OCI-LY1 (cell line): ENCODE data around the gene IRX6.

ENCODE experiments used
- H2AFZ ChIP-seq: fragments of 200-600 bp; sonication (generic), shearing (Covaris generic); 2 replicates; pipeline ENCODE4 v1.6.0; 2014; ENCODE audit warnings: antibody characterized with exemption, mild to moderate bottlenecking, low read length
- H3F3A ChIP-seq: fragments of 200-600 bp; sonication (generic), shearing (Covaris generic); 2 replicates; pipeline ENCODE4 v1.6.0; 2014; ENCODE audit warnings: mild to moderate bottlenecking, antibody characterized with exemption, low read length, moderate library complexity; ENCODE audit not compliant: insufficient read depth
- H3K27ac ChIP-seq: fragments of 200-600 bp; sonication (generic); 2 replicates; pipeline ENCODE4 v1.5.1; 2014; ENCODE audit warnings: low read length, mixed run types, mild to moderate bottlenecking, low read depth; ENCODE audit not compliant: poor library complexity, severe bottlenecking
- H3K27me3 ChIP-seq: fragments of 200-600 bp; sonication (generic); 2 replicates; pipeline ENCODE4 v1.6.0; 2014; ENCODE audit warnings: antibody characterized with exemption, mild to moderate bottlenecking, low read length, moderate library complexity; ENCODE audit not compliant: insufficient read depth
- H3K36me3 ChIP-seq: fragments of 200-600 bp; sonication (generic); 2 replicates; pipeline ENCODE4 v1.6.1; 2014; ENCODE audit warnings: mild to moderate bottlenecking, antibody characterized with exemption, low read length, moderate library complexity, mixed read lengths; ENCODE audit not compliant: insufficient read depth
- H3K4me1 ChIP-seq: fragments of 200-600 bp; sonication (generic); 2 replicates; pipeline ENCODE4 v1.5.1; 2014; ENCODE audit warnings: mild to moderate bottlenecking, low read length, moderate library complexity; ENCODE audit not compliant: insufficient read depth, severe bottlenecking
- H3K4me2 ChIP-seq: fragments of 200-600 bp; sonication (generic), shearing (Covaris generic); 2 replicates; pipeline ENCODE4 v1.6.1; 2014; ENCODE audit warnings: low read length
- H3K4me3 ChIP-seq: fragments of 200-600 bp; sonication (generic); 2 replicates; pipeline ENCODE4 v1.5.1; 2014; ENCODE audit warnings: low read length, low read depth, mild to moderate bottlenecking, mixed read lengths; ENCODE audit not compliant: poor library complexity, severe bottlenecking
- H3K79me2 ChIP-seq: fragments of 200-600 bp; shearing (Covaris generic); 2 replicates; pipeline ENCODE4 v1.6.1; 2016; ENCODE audit warnings: mixed run types, low read length, mixed read lengths; ENCODE audit not compliant: insufficient read depth
- H3K9ac ChIP-seq: fragments of 200-600 bp; sonication (generic), shearing (Covaris generic); 2 replicates; pipeline ENCODE4 v1.6.1; 2014; ENCODE audit warnings: mild to moderate bottlenecking, low read length, mixed read lengths
- H3K9me2 ChIP-seq: fragments of 200-600 bp; sonication (generic), shearing (Covaris generic); 2 replicates; pipeline ENCODE4 v1.6.1; 2014; ENCODE audit warnings: low read depth, mild to moderate bottlenecking, low read length, mixed read lengths
- H3K9me3 ChIP-seq: fragments of 200-600 bp; shearing (Covaris generic); 2 replicates; pipeline ENCODE4 v1.6.1; 2014; ENCODE audit warnings: low read length, mixed read lengths
- H4K20me1 ChIP-seq: fragments of 200-600 bp; sonication (generic), shearing (Covaris generic); 2 replicates; pipeline ENCODE4 v1.6.0; 2016; ENCODE audit warnings: mild to moderate bottlenecking, low read length; ENCODE audit not compliant: insufficient read depth
- EZH2 ChIP-seq: fragments of 200-600 bp; sonication (generic), shearing (Covaris generic); IDR thresholded peaks from 2 replicates; pipeline ENCODE4 v1.8.0; 2017; ENCODE audit warnings: borderline replicate concordance, mixed run types, mild to moderate bottlenecking, antibody characterized with exemption, low read length, moderate library complexity, mixed read lengths
- TF ChIP-seq, protein P1 (sequence below): fragments of 200-600 bp; sonication (generic), shearing (Covaris generic); IDR thresholded peaks from 2 replicates; pipeline ENCODE4 v1.5.1; 2017; ENCODE audit warnings: mild to moderate bottlenecking, antibody characterized with exemption, low read length, moderate library complexity, mixed read lengths

IRX6 gene

DNA sequence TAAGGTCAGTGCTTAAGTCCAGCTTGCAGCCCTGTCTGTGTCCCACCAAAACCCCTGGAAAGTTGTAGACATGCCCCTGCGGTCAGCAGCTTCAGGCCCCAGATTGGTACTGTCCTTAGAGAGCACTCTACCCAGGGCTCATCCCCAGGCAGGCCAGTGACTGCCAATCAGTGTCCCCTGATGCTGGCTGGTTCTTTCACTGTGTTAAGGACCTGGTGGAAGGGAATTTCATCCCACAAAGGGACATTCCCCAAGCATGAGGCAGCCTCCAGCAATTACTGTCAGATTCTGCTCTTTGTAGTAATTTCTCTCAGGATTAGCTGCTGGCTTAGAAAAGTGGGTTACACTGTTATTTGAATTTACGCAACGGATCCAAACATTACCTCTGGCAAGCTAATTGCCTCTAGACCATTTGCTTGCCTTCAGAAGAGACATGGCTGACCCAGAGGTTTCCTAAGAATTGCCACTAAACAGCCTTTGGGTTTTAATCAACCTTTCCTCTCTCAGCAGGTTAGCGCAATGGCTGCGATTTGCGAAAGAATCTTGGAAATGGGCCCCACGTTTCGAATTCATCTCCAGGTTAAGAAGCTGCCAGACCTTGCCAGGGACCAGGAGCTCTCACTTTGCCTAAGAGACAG lies 5.9 kb downstream of the IRX6 start:
- Histone ChIP-seq H3K9ac (no peak overlapping the region), H4K20me1 (no peaks in the 10 kb centered on the region), H3K79me2 (no peaks in the 10 kb centered on the region), H3K4me2 (no peak overlapping the region), H3K9me3 (no peaks in the 10 kb centered on the region), H3K4me3 (no peak overlapping the region), H3K36me3 (no peaks in the 10 kb centered on the region), H3F3A (no peaks in the 10 kb centered on the region), H3K27ac (no peak overlapping the region), H2AFZ (no peak overlapping the region), H3K27me3 (no peaks in the 10 kb centered on the region), H3K4me1 (no peaks in the 10 kb centered on the region), H3K9me2 (no peaks in the 10 kb centered on the region)
- TF ChIP-seq EZH2: no peak
- TF ChIP-seq, protein P1, sequence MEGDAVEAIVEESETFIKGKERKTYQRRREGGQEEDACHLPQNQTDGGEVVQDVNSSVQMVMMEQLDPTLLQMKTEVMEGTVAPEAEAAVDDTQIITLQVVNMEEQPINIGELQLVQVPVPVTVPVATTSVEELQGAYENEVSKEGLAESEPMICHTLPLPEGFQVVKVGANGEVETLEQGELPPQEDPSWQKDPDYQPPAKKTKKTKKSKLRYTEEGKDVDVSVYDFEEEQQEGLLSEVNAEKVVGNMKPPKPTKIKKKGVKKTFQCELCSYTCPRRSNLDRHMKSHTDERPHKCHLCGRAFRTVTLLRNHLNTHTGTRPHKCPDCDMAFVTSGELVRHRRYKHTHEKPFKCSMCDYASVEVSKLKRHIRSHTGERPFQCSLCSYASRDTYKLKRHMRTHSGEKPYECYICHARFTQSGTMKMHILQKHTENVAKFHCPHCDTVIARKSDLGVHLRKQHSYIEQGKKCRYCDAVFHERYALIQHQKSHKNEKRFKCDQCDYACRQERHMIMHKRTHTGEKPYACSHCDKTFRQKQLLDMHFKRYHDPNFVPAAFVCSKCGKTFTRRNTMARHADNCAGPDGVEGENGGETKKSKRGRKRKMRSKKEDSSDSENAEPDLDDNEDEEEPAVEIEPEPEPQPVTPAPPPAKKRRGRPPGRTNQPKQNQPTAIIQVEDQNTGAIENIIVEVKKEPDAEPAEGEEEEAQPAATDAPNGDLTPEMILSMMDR: no peak

GRCh38 chr16:55330781-55331647 lies 7.0 kb downstream of the IRX6 start:
- no peaks in the 10 kb centered on the region for H3K36me3 ChIP-seq
- H3K9me3 ChIP-seq: no peaks in the 10 kb centered on the region
- H3K4me2 ChIP-seq: no peak overlapping the region
- no peaks in the 10 kb centered on the region for H3K4me1 ChIP-seq
- H3K9ac ChIP-seq: no peak overlapping the region
- H2AFZ ChIP-seq: no peak overlapping the region
- no peak for TF ChIP-seq EZH2
- TF ChIP-seq, protein P1: no peak
- no peak overlapping the region for H3K27ac ChIP-seq
- H3F3A ChIP-seq: no peaks in the 10 kb centered on the region
- H4K20me1 ChIP-seq: no peaks in the 10 kb centered on the region
- H3K4me3 ChIP-seq: no peak overlapping the region
- no peaks in the 10 kb centered on the region for H3K79me2 ChIP-seq
- no peaks in the 10 kb centered on the region for H3K27me3 ChIP-seq
- no peaks in the 10 kb centered on the region for H3K9me2 ChIP-seq

- H3K4me1 ChIP-seq: no peaks in the 10 kb centered on the region
- no peaks in the 10 kb centered on the region for H3K9me3 ChIP-seq
- no peak overlapping the region for H2AFZ ChIP-seq
- no peaks in the 10 kb centered on the region for H3K27me3 ChIP-seq
- no peaks in the 10 kb centered on the region for H3K9me2 ChIP-seq
- no peak for TF ChIP-seq EZH2
- TF ChIP-seq, protein P1: no peak
- H3K4me2 ChIP-seq: no peak overlapping the region
- H3K79me2 ChIP-seq: no peaks in the 10 kb centered on the region
- H3K36me3 ChIP-seq: no peaks in the 10 kb centered on the region
- no peak overlapping the region for H3K4me3 ChIP-seq
- H3K9ac ChIP-seq: no peak overlapping the region
- no peak overlapping the region for H3K27ac ChIP-seq
- no peaks in the 10 kb centered on the region for H4K20me1 ChIP-seq
- H3F3A ChIP-seq: no peaks in the 10 kb centered on the region
These were observed 7.7 kb downstream of the IRX6 start for GRCh38 chr16:55331648-55332185.
